ENCODE data around the gene ROBO3.

Gene ROBO3

DNA sequence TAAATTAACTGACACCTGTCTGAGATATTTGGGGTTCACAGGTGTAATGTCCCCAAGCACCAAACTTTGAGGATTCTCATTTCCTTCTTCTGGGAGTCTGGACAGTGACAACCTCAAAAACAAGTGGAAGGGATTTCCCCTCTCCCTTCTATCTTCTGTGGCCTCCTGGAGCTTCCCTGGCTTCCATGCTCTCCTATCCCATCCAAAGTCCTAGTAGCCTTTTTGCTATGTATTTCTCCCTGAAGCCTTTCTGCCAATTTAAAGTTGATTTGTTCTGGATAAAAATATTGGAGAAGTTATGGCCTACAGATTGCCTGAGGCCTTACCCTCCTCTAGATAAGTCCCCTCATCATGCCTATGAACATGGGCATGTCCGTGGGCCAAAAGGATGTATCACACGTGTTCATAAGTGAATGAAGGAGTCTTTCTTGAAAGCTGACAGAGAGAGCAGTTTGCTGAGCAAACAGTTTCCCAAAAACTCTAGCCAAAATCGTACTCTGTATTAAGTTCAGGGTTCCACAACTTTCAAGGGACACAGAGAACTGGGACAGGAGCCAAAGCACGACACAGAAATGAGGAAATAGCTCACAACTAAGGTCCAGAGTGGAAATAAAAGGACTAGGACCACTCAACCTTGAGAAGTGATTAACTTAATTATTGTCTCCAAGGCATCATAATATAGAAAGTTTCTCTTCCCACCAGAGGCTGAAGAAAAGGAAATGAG is 63.9 kb downstream of the ROBO3 start:
- no peak for DNase-seq

DNA sequence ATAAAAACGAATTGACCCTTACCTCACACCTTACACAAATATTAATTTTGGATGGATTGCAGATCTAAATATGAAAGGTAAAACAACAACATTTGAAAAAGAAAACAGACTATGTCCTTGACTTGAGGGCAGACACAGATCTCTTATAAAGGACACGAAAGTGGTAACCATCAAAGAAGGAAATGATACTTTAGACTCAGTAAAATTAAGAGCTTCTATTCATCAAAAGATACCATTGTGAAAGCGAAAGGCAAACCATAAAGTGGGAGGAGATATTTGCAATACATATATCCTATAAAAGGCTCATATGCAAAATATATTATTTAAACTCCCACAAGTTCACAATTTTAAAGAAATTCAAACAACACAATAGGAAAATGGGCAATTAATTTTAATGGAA is 65.6 kb downstream of the ROBO3 start:
- no peak for DNase-seq

Measured in bone marrow (tissue), 2 donors.